Colonic mucosa (tissue), 4 donors: ENCODE results near the gene FLT3LG. TPM values are rescaled to one million over a fixed set of nuclear protein-coding genes. Genes with fewer than 3 reads are reported as not detected.
A peak's percentile ranks its signal among the peaks of the same experiment; 100 is the strongest.

Source experiments
- DNase-seq: peaks from one replicate; pipeline ENCODE4 v3.0.0-alpha.2; 2020
- H3K27ac ChIP-seq: fragments of 200-600 bp; one replicate; pipeline ENCODE4 v1.8.0; 2021
- H3K27me3 ChIP-seq: fragments of 200-600 bp; one replicate; pipeline ENCODE4 v1.8.0; 2021
- H3K36me3 ChIP-seq: fragments of 200-600 bp; one replicate; pipeline ENCODE4 v1.8.0; 2021
- H3K4me1 ChIP-seq: fragments of 200-600 bp; one replicate; pipeline ENCODE4 v1.8.0; 2021; ENCODE audit warnings: mild to moderate bottlenecking
- H3K4me3 ChIP-seq: fragments of 200-600 bp; one replicate; pipeline ENCODE4 v1.8.0; 2021
- H3K9ac ChIP-seq, 2 donors: one replicate each; pipeline ENCODE4 v1.7.0; 2013; ENCODE audit warnings: control low read depth in 2 of 2, low read depth in 2 of 2, low read length in 2 of 2
- H3K9me3 ChIP-seq: fragments of 200-600 bp; one replicate; pipeline ENCODE4 v1.8.0; 2021
- intact Hi-C: fragments of 100-400 bp; cut with DNase I; formaldehyde crosslinking; loops from one replicate; pipeline ENCODE4 v1.14.1; 2022
- total RNA-seq, 2 donors: library from RNA; stranded (reverse); fragmentation: NEBNext Ultra II Directional in 1 of 2; extraction: Animal tissue kit (Norgen Biotek cat#: 25700) in 1 of 2; gene quantifications; one replicate each; pipeline ENCODE4 v1.2.1, GENCODE V29; 2021
- TF ChIP-seq, protein P1 (sequence below): fragments of 200-600 bp; IDR thresholded peaks from one replicate; pipeline ENCODE4 v1.8.0; 2022; ENCODE audit warnings: antibody characterized with exemption, mild to moderate bottlenecking
- donor health status: healthy.
- donor health status: DM: no; HTN: no; CAD: no.
- donor health status: DM: no; HTN: no; CAD: no.

Gene FLT3LG
- total RNA-seq, 2 donors from 2014 or later, result 2.9 to 4.9 TPM

DNA sequence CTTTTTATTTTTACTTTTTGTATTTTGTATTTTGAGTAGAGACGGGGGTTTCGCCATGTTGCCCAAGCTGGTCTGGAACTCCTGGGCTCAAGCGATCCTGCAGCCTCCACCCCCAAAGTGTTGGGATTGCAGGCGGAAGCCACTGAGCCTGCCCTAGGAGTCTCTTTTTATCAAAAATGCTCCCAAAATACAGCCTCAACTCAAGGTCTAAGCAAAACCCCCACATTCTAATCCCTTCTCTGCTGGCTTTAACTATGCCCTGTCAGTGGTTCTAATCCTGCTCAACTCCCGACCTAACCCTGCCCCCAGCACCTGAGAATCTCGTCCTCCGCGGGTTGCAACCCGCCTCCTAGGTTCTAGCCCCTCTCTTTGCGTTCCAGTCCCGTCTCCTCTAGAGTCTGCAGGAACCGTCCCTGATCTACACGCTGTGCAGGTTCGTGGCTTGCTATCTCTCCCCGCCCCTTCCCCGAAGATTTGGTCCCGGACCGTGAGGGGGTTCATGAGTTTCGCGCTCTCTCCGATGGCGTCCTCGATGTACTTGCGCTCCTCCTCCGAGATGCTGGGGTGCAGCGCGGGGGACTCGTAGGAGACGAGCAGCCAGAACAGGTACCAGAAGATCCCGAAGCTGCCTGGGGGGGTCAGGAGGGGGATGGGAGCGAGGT, 40.6 kb upstream of the FLT3LG start:
- Histone ChIP-seq H3K4me3 (no peak overlapping the region), H3K27me3 (peaks cover 63% of the 10 kb centered on the region), H3K27ac (no peak overlapping the region), H3K36me3 (no peaks in the 10 kb centered on the region), H3K9ac (no peak overlapping the region), H3K4me1 (peaks cover under 1% of the 10 kb centered on the region), H3K9me3 (no peaks in the 10 kb centered on the region)
- no peak for DNase-seq
- TF ChIP-seq, protein P1, sequence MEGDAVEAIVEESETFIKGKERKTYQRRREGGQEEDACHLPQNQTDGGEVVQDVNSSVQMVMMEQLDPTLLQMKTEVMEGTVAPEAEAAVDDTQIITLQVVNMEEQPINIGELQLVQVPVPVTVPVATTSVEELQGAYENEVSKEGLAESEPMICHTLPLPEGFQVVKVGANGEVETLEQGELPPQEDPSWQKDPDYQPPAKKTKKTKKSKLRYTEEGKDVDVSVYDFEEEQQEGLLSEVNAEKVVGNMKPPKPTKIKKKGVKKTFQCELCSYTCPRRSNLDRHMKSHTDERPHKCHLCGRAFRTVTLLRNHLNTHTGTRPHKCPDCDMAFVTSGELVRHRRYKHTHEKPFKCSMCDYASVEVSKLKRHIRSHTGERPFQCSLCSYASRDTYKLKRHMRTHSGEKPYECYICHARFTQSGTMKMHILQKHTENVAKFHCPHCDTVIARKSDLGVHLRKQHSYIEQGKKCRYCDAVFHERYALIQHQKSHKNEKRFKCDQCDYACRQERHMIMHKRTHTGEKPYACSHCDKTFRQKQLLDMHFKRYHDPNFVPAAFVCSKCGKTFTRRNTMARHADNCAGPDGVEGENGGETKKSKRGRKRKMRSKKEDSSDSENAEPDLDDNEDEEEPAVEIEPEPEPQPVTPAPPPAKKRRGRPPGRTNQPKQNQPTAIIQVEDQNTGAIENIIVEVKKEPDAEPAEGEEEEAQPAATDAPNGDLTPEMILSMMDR, result no peak
- intact Hi-C loops, result no loop called here

DNA sequence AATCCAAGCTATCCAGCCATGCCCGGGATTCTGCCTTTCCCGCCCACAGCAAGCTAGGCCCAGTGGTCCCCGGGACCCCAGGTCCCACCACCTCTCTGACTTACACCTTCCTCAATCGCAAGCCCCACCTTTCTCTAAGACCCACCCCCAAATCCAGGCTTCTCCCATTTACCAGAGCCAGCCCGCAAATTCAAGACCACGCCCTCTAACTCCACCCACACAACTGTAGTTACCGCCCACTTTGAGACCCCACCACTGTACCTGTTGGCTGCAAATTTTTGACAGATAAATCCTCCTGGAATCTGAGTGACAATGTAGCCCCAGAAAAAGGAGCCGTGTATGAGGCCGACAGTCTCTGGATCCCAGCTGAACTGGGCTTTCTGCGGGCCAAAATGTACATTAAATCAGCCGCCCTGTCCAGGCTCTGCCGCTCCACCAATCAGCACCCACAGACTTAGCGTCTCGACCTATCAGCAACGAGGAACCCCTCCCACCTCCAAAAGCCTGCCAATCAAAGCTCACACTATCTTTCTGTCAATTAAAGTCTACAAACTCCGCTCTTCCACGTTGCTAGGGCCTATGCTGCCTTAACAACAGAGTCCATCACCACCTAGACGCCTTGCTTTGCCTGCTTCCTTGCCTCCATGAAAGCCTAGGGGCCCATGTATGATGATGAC, 39.0 kb upstream of the FLT3LG start:
- no peak overlapping the region for H3K27ac ChIP-seq
- H3K4me1 ChIP-seq, result no peaks in the 10 kb centered on the region
- H3K9me3 ChIP-seq, result no peaks in the 10 kb centered on the region
- intact Hi-C loops, result no loop called here
- no peak overlapping the region for H3K9ac ChIP-seq
- H3K4me3 ChIP-seq, result no peak overlapping the region
- TF ChIP-seq, protein P1, result no peak
- DNase-seq, result no peak
- peaks cover 61% of the 10 kb centered on the region for H3K27me3 ChIP-seq
- no peaks in the 10 kb centered on the region for H3K36me3 ChIP-seq

DNA sequence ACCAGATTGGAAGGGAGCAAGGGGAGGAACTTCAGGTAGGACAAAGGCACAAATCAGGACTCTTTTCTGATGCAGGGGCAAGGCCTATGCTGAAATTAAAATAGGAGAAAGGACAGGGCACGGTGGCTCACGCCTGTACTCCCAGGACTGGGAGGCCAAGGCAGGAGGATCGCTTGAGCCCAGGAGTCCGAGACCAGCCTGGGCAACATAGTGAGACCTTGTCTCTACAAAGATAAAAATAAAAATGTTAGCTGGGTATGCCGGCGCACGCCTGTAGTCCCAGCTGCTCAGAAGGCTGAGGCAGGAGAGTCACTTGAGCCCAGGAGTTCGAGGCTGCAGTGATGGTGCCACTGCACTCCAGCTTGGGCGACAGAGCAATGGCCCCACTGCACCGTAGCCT, 38.3 kb upstream of the FLT3LG start:
- no peak overlapping the region for H3K9ac ChIP-seq
- H3K4me1 ChIP-seq, result no peaks in the 10 kb centered on the region
- no peaks in the 10 kb centered on the region for H3K9me3 ChIP-seq
- peaks cover 67% of the 10 kb centered on the region for H3K27me3 ChIP-seq
- no peak overlapping the region for H3K4me3 ChIP-seq
- H3K36me3 ChIP-seq, result no peaks in the 10 kb centered on the region
- TF ChIP-seq, protein P1, result no peak
- H3K27ac ChIP-seq, result no peak overlapping the region
- DNase-seq, result no peak
- intact Hi-C loops, result no loop called here

DNA sequence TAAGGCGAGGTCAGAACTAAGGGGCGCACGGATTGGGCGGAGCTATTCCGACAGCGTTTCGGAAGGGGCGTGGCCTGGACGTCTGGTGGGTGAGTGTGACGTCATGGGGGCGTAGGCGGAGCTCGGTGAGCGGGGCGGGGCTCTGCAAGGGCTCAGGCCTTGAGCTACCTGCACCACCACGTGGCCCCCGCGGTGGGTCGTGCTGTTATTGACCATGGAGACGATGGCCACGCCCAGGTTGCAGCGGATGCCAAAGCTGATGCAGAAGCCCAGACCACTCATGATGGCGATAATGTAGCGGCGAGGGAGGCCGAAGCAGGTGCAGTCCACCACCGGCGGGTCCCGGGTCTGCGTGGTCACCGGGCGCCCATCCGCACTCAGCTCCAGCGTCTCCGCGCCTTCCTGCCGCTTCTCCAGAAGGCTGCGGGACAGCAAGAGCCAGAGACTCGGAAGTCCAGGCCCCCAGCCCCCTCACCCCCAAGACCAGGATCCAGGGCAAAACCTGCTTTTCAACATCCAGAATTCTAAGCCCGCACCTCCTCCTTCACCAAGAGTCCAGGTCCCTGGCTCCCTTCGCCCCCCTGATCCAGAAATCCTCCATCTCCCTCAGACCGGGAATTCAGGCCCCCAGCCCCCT, 37.5 kb upstream of the FLT3LG start:
- TF ChIP-seq, protein P1, result no peak
- H3K4me1 ChIP-seq, result no peaks in the 10 kb centered on the region
- peak; percentile 38 for DNase-seq
- no peaks in the 10 kb centered on the region for H3K36me3 ChIP-seq
- no peak overlapping the region for H3K27ac ChIP-seq
- intact Hi-C loops, result no loop called here
- peaks cover 66% of the 10 kb centered on the region for H3K27me3 ChIP-seq
- no peak overlapping the region for H3K4me3 ChIP-seq
- no peaks in the 10 kb centered on the region for H3K9me3 ChIP-seq
- H3K9ac ChIP-seq, result no peak overlapping the region

DNA sequence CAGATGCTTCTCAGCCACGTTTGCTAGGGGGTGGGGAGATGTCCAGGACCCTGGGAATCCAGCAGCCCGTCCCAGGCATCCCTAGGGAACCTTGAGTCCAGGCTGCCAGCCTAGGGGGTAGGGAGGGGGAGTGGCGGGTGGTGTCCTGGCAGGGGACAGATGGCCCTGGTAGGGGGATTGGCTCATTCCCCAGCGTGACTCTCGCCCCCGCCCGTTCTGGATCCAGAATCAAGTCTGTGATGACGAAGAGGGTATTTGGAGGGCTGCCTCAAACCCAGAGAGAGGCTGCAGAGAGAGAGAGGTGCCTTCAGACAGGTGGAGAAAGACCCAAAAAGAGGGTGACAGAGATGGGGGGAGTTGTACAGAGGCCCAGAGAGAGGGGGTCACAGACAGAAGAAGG, 36.8 kb upstream of the FLT3LG start:
- H3K27ac ChIP-seq, result no peak overlapping the region
- no peaks in the 10 kb centered on the region for H3K36me3 ChIP-seq
- no peak overlapping the region for H3K4me3 ChIP-seq
- H3K9me3 ChIP-seq, result no peaks in the 10 kb centered on the region
- intact Hi-C loops, result no loop called here
- H3K4me1 ChIP-seq, result no peaks in the 10 kb centered on the region
- no peak overlapping the region for H3K9ac ChIP-seq
- TF ChIP-seq, protein P1, result no peak
- peaks cover 62% of the 10 kb centered on the region for H3K27me3 ChIP-seq
- DNase-seq, result no peak
